ENCODE data around the gene RUNDC3A.
"Not testable (repeated sequence)": the region's sequence is repeated elsewhere in the genome, so short reads cannot be mapped to it uniquely, and the experiment has no call there.

RUNDC3A gene

GRCh38 chr17:44321246-44322120, 13.1 kb downstream of the RUNDC3A start:
- DNase-seq, result no peak

GRCh38 chr17:44322236-44322895, 14.0 kb downstream of the RUNDC3A start:
- no peak for DNase-seq

GRCh38 chr17:44323359-44324091, 15.1 kb downstream of the RUNDC3A start:
- no peak for DNase-seq

GRCh38 chr17:44324092-44324570, 15.7 kb downstream of the RUNDC3A start:
- no peak for DNase-seq

GRCh38 chr17:44324571-44325275, 16.3 kb downstream of the RUNDC3A start, which contains the start of gene SLC25A39:
Gene SLC25A39, minus strand, starts transcription at chr17:44324823. Its CDS starts 1,261 bp downstream, at chr17:44323562.
- DNase-seq, result peak; percentile 73

- peak; percentile 89 for DNase-seq
Observed at GRCh38 chr17:44326861-44327444, 18.6 kb downstream of the RUNDC3A start.

GRCh38 chr17:44327715-44328449, 19.5 kb downstream of the RUNDC3A start:
- DNase-seq, result no peak

- DNase-seq, result not testable (repeated sequence)
Observed at GRCh38 chr17:44329516-44329915, 21.1 kb downstream of the RUNDC3A start.

GRCh38 chr17:44330263-44330662, 21.9 kb downstream of the RUNDC3A start:
- DNase-seq, result not testable (repeated sequence)

GRCh38 chr17:44331249-44331760, 22.9 kb downstream of the RUNDC3A start:
- peak; percentile 36 for DNase-seq

- DNase-seq, result no peak
Observed at GRCh38 chr17:44333371-44333770, 25.0 kb downstream of the RUNDC3A start.

GRCh38 chr17:44334315-44334714, 25.9 kb downstream of the RUNDC3A start:
- no peak for DNase-seq

- no peak for DNase-seq
Observed at GRCh38 chr17:44334727-44335126, 26.3 kb downstream of the RUNDC3A start.

GRCh38 chr17:44335564-44335963, 27.2 kb downstream of the RUNDC3A start:
- DNase-seq, result no peak

- DNase-seq, result no peak
Observed at GRCh38 chr17:44335968-44336367, 27.6 kb downstream of the RUNDC3A start.

GRCh38 chr17:44338702-44339101, 30.3 kb downstream of the RUNDC3A start:
- no peak for DNase-seq

- DNase-seq, result not testable (repeated sequence)
Observed at GRCh38 chr17:44340553-44340952, 32.2 kb downstream of the RUNDC3A start.

GRCh38 chr17:44343510-44344209, 35.3 kb downstream of the RUNDC3A start:
- no peak for DNase-seq

GRCh38 chr17:44344939-44345453, 36.6 kb downstream of the RUNDC3A start, which contains the start of gene GRN:
Gene GRN, plus strand, starts transcription at chr17:44345302. Its CDS starts 3,863 bp downstream, at chr17:44349165.
- peak; percentile 98 for DNase-seq

GRCh38 chr17:44345454-44346026, 37.1 kb downstream of the RUNDC3A start:
- peak; percentile 54 for DNase-seq
